Neural progenitor cell (in vitro differentiated cells): ENCODE results near the gene FARS2.

Experiments
- EZH2 ChIP-seq: fragments of 200-600 bp; sonication (generic); IDR thresholded peaks from 2 replicates; pipeline ENCODE4 v1.6.1; 2017; ENCODE audit warnings: antibody characterized with exemption, mild to moderate bottlenecking, moderate library complexity
- EZH2phosphoT487 ChIP-seq: fragments of 200-600 bp; sonication (generic); IDR thresholded peaks from 2 replicates; pipeline ENCODE4 v1.6.1; 2017; ENCODE audit warnings: antibody characterized with exemption
- TF ChIP-seq, protein P1 (sequence below): fragments of 200-600 bp; sonication (generic); IDR thresholded peaks from 2 replicates; pipeline ENCODE4 v1.5.1; 2017; ENCODE audit warnings: antibody characterized with exemption, mild to moderate bottlenecking

- TF ChIP-seq, protein P1, sequence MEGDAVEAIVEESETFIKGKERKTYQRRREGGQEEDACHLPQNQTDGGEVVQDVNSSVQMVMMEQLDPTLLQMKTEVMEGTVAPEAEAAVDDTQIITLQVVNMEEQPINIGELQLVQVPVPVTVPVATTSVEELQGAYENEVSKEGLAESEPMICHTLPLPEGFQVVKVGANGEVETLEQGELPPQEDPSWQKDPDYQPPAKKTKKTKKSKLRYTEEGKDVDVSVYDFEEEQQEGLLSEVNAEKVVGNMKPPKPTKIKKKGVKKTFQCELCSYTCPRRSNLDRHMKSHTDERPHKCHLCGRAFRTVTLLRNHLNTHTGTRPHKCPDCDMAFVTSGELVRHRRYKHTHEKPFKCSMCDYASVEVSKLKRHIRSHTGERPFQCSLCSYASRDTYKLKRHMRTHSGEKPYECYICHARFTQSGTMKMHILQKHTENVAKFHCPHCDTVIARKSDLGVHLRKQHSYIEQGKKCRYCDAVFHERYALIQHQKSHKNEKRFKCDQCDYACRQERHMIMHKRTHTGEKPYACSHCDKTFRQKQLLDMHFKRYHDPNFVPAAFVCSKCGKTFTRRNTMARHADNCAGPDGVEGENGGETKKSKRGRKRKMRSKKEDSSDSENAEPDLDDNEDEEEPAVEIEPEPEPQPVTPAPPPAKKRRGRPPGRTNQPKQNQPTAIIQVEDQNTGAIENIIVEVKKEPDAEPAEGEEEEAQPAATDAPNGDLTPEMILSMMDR, result no peak
- TF ChIP-seq EZH2 (no peak), EZH2phosphoT487 (no peak)
These were observed 522.3 kb downstream of the FARS2 start for GRCh38 chr6:5783584-5784089.
